ENCODE data around the gene MED27. TPM values are rescaled to one million over a fixed set of nuclear protein-coding genes. Genes with fewer than 3 reads are reported as not detected.

Gene MED27
- total RNA-seq, 1 donor from 2014 or later: 17.7 TPM

DNA sequence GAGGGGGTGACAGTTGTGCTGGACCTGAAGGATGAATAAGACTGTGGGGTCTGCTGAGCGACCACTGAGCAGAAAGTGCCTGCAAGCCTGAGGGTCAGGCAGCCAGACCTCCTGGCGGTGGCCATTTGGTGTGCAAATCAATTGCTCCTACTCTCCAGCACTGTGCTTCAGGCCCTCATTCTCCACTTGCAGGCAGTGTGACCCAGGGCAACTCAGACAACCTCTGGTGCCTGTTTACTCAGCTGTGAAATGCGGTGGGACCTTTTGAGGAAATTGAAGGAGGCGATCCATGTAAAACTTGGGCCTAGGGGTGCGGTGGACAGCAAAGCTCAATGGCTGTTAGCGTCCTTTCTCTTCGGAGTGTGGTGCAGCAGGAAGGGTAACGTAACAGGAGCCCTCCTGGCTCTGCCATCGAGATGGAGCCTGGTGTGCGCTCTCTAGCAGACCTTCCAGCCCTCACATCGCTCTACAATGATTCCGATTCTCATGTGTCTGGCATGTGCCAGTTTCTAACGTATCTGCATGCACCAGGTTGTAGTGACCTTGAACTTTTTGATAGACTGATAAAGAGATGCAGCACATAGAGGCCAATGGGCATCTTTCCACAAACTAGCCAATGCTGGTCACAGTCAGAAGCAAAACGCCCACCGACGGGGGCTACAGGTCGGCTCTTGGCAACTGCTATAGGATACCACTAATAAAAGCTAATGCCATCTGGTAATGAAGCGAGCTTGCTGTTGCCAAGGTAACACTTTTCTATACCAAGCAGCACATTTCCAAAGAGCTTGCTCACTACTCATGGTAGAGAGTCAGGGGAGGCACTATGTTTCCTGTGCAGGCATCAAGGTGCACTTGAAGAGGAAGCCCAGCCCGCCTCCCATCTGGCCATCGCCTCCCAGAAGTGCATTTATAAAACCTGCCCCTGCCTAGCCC, 180.1 kb downstream of the MED27 start:
- TF ChIP-seq POLR2AphosphoS5 (IDR thresholded peaks at IDR 0.05; ENCODE audit: insufficient read depth in 1 of 2, low read depth in 1 of 2) (no peak), CTCF (IDR thresholded peaks at IDR 0.05) (no peak), POLR2A (IDR thresholded peaks at IDR 0.05) (no peak)
- no peaks in the 10 kb centered on the region for H3K27me3 ChIP-seq
- intact Hi-C loops (cut with DNase I): no loop called here
- no peak overlapping the region for H3K4me3 ChIP-seq
- no peak for DNase-seq (ENCODE audit: extremely low spot score in 2 of 2)
- no peaks in the 10 kb centered on the region for H3K36me3 ChIP-seq
- no peak overlapping the region for H3K27ac ChIP-seq
- H3K4me1 ChIP-seq: no peaks in the 10 kb centered on the region
- no peaks in the 10 kb centered on the region for H3K9me3 ChIP-seq

- peaks cover 0 to 14% of the 10 kb centered on the region in 2 donors for H3K36me3 ChIP-seq
- intact Hi-C loops (cut with DNase I): no loop called here
- no peaks in the 10 kb centered on the region for H3K27me3 ChIP-seq
- no peak for TF ChIP-seq CTCF (IDR thresholded peaks at IDR 0.05)
- TF ChIP-seq POLR2A (IDR thresholded peaks at IDR 0.05): no peak
- no peak for TF ChIP-seq POLR2AphosphoS5 (IDR thresholded peaks at IDR 0.05; ENCODE audit: insufficient read depth in 1 of 2, low read depth in 1 of 2)
- no peak overlapping the region for H3K27ac ChIP-seq
- no peaks in the 10 kb centered on the region for H3K4me1 ChIP-seq
- no peaks in the 10 kb centered on the region for H3K9me3 ChIP-seq
- no peak for DNase-seq (ENCODE audit: extremely low spot score in 2 of 2)
- H3K4me3 ChIP-seq: no peak overlapping the region
Observed at GRCh38 chr9:131892902-131893500, 186.7 kb downstream of the MED27 start.

GRCh38 chr9:131892162-131892707, 187.4 kb downstream of the MED27 start:
- no peaks in the 10 kb centered on the region for H3K27me3 ChIP-seq
- no peak for DNase-seq (ENCODE audit: extremely low spot score in 2 of 2)
- H3K36me3 ChIP-seq: peaks cover 0 to 14% of the 10 kb centered on the region in 2 donors
- TF ChIP-seq POLR2AphosphoS5 (IDR thresholded peaks at IDR 0.05; ENCODE audit: insufficient read depth in 1 of 2, low read depth in 1 of 2) (no peak), CTCF (IDR thresholded peaks at IDR 0.05) (no peak), POLR2A (IDR thresholded peaks at IDR 0.05) (no peak)
- H3K4me3 ChIP-seq: no peak overlapping the region
- H3K9me3 ChIP-seq: no peaks in the 10 kb centered on the region
- intact Hi-C loops (cut with DNase I): no loop called here
- H3K4me1 ChIP-seq: no peaks in the 10 kb centered on the region
- no peak overlapping the region for H3K27ac ChIP-seq

DNA sequence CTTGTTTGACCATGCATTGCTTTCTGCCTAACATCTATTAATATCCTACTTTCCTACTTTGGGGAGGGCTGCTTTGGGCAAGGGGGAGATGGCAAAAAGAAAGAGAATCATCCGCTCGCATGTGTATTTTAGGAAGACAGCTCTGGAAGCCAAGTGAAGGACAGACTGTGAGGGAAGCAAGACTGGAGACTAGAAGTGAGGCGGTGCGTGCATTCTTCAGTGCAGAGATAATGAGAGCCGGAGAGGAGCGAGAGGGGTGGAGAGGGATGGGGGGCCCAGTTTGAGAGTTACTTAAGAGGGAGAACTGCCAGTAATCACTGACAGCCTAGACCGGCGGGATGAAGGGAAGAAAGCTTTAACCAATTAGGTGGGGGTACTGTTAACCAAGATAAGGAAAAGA, 188.1 kb downstream of the MED27 start:
- TF ChIP-seq CTCF (IDR thresholded peaks at IDR 0.05): no peak
- TF ChIP-seq POLR2AphosphoS5 (IDR thresholded peaks at IDR 0.05; ENCODE audit: insufficient read depth in 1 of 2, low read depth in 1 of 2): no peak
- TF ChIP-seq POLR2A (IDR thresholded peaks at IDR 0.05): no peak
- peaks cover 0 to 14% of the 10 kb centered on the region in 2 donors for H3K36me3 ChIP-seq

More for the DNA sequence above, 188.1 kb downstream of the MED27 start:
- no peak for DNase-seq (ENCODE audit: extremely low spot score in 2 of 2)
- no peaks in the 10 kb centered on the region for H3K9me3 ChIP-seq
- H3K27me3 ChIP-seq: no peaks in the 10 kb centered on the region
- no peaks in the 10 kb centered on the region for H3K4me1 ChIP-seq
- H3K4me3 ChIP-seq: no peak overlapping the region
- H3K27ac ChIP-seq: no peak overlapping the region
- intact Hi-C loops (cut with DNase I): no loop called here
